Measurements from ENCODE around the gene OSER1. TPM values are rescaled to one million over a fixed set of nuclear protein-coding genes. Genes with fewer than 3 reads are reported as not detected.

Gene OSER1
- total RNA-seq, 1 experiment from 2014 or later: 24.3 TPM

DNA sequence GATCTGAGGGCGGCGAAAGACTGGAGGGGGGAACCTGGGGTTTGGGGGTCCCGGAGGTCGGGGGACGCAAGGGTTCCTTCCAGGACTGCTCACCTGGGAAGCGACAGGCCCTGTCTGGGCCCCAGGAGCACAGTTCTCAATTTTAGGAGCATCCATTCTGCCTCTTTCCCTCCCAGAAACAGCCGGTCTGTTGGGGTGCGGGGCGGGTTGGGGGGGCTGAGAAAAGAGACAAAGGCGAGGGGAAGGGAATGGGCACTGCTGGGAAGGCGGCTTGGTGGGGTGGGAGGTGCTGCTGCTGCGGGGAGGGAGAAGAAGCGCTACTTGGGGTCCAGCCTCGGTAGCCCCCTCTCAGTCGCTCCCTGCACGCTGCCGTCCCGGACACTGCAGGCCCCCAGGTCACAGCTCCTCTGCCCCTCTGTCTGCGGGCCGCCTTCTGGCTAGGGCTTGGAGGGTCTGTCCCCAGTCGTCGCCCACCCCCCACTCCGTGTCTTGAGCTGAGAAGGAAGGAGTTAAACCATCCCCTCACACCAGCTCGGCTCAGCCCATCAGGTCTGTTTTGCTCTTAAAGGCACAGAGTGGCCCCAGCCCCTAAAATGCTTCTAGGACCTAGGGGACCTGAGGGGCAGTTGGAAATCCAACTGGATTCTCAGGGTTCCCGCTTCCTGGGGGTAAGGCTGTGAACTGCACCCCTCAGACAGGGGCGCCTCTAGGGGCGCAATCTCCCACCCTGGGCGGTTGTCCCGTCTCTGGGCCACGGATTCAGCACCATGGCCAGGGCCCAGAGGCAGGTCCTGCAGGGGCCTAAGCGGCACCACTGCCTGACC is 37.2 kb upstream of the OSER1 start (continued):
- no peak for TF ChIP-seq GRHL2 (CRISPR knock-in tag; IDR thresholded peaks at IDR 0.05; ENCODE audit: insufficient replicate concordance, severe bottlenecking)
- TF ChIP-seq, protein P1, sequence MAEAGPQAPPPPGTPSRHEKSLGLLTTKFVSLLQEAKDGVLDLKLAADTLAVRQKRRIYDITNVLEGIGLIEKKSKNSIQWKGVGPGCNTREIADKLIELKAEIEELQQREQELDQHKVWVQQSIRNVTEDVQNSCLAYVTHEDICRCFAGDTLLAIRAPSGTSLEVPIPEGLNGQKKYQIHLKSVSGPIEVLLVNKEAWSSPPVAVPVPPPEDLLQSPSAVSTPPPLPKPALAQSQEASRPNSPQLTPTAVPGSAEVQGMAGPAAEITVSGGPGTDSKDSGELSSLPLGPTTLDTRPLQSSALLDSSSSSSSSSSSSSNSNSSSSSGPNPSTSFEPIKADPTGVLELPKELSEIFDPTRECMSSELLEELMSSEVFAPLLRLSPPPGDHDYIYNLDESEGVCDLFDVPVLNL (CRISPR knock-in tag; IDR thresholded peaks at IDR 0.05; ENCODE audit: borderline replicate concordance, low read depth): no peak

DNA sequence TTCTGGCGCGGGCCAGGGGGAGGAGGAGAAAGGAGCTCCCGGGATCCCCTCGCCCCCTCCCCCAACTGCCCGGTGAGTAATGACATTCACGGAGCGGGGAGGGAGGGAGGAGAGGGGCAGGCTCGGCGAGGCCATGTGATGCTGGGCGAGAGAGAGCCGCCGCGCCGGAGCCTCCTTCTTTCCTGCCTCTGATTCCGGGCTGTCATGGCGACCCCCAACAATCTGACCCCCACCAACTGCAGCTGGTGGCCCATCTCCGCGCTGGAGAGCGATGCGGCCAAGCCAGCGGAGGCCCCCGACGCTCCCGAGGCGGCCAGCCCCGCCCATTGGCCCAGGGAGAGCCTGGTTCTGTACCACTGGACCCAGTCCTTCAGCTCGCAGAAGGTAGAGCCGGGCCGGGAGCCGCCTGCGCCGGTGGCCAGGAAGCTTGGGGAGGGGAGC is 36.6 kb upstream of the OSER1 start, which contains the start of gene GDAP1L1:
GDAP1L1 (plus strand) TSS at position 178 of the 441 bp plus-strand sequence; CDS start at position 205, 27 bp downstream.
- peaks cover 7% of the 10 kb centered on the region; the same call in 1 of the 2 replicates for H3K4me1 Mint-ChIP-seq
- ChIA-PET POLR2A (interaction anchor here (0.5 kb wide), 1 partner anchor 13 kb away, joined by 3 read pairs; no protein-coding TSS in a partner anchor), CTCF (interaction anchor here (0.5 to 2.9 kb wide), 24 partner anchors 8 to 923 kb away, joined by 3 to 29 read pairs (median 5); partner anchors contain the start of gene FITM2)
- peaks cover 13% of the 10 kb centered on the region for H3K27me3 Mint-ChIP-seq (ENCODE audit: low read depth)
- no peaks in the 10 kb centered on the region for H3K9me3 Mint-ChIP-seq
- H3K4me3 Mint-ChIP-seq: peak within 1 kb of the TSS; percentile 78
- TF ChIP-seq, protein P2, sequence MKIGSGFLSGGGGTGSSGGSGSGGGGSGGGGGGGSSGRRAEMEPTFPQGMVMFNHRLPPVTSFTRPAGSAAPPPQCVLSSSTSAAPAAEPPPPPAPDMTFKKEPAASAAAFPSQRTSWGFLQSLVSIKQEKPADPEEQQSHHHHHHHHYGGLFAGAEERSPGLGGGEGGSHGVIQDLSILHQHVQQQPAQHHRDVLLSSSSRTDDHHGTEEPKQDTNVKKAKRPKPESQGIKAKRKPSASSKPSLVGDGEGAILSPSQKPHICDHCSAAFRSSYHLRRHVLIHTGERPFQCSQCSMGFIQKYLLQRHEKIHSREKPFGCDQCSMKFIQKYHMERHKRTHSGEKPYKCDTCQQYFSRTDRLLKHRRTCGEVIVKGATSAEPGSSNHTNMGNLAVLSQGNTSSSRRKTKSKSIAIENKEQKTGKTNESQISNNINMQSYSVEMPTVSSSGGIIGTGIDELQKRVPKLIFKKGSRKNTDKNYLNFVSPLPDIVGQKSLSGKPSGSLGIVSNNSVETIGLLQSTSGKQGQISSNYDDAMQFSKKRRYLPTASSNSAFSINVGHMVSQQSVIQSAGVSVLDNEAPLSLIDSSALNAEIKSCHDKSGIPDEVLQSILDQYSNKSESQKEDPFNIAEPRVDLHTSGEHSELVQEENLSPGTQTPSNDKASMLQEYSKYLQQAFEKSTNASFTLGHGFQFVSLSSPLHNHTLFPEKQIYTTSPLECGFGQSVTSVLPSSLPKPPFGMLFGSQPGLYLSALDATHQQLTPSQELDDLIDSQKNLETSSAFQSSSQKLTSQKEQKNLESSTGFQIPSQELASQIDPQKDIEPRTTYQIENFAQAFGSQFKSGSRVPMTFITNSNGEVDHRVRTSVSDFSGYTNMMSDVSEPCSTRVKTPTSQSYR (CRISPR knock-in tag; IDR thresholded peaks at IDR 0.05): 0 out of 2 replicates have a peak, but pooled peaks have one; percentile 46
- no peak for TF ChIP-seq NFYB (CRISPR knock-in tag; conservative IDR thresholded peaks at IDR 0.05; ENCODE audit: low read depth)
- TF ChIP-seq, protein P3, sequence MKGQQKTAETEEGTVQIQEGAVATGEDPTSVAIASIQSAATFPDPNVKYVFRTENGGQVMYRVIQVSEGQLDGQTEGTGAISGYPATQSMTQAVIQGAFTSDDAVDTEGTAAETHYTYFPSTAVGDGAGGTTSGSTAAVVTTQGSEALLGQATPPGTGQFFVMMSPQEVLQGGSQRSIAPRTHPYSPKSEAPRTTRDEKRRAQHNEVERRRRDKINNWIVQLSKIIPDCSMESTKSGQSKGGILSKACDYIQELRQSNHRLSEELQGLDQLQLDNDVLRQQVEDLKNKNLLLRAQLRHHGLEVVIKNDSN (CRISPR knock-in tag; IDR thresholded peaks at IDR 0.05): peak; percentile 85; the same call in 1 of the 2 replicates
- TF ChIP-seq, protein P4, sequence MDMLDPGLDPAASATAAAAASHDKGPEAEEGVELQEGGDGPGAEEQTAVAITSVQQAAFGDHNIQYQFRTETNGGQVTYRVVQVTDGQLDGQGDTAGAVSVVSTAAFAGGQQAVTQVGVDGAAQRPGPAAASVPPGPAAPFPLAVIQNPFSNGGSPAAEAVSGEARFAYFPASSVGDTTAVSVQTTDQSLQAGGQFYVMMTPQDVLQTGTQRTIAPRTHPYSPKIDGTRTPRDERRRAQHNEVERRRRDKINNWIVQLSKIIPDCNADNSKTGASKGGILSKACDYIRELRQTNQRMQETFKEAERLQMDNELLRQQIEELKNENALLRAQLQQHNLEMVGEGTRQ (CRISPR knock-in tag; IDR thresholded peaks at IDR 0.05): peak; percentile 82
- no peaks in the 10 kb centered on the region for H3K36me3 Mint-ChIP-seq
- DNase-seq (ENCODE audit: low spot score): peak; percentile 73
- ATAC-seq: peak; percentile 71
- no peak within 1 kb of the TSS for H3K27ac Mint-ChIP-seq

DNA sequence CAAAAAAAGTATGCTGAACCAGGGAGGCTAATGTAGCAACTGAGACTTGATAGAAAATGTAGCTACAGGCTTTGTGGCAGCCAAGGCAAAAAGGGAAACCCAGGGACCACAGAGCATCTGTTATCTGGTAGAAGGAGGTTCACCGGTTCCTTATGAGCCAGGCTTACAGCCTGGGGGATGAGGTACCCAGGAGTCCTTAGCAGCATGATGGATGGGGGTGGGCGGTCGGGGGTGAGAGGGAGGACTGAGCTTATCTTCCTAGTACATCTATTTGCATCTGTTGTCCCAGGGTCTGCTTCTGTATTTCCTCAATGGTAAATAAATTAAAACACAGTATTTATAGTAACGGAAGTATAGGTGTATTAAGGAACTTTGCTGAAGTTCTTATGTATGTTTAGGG is 35.4 kb upstream of the OSER1 start:
- ATAC-seq (no peak), DNase-seq (ENCODE audit: low spot score) (no peak)
- Mint-ChIP-seq H3K4me1 (peaks cover 7% of the 10 kb centered on the region; the same call in 1 of the 2 replicates), H3K4me3 (no peak overlapping the region), H3K36me3 (no peaks in the 10 kb centered on the region), H3K27ac (no peak overlapping the region), H3K27me3 (ENCODE audit: low read depth) (peaks cover 13% of the 10 kb centered on the region), H3K9me3 (no peaks in the 10 kb centered on the region)
- ChIA-PET POLR2A (no interaction called here), CTCF (interaction anchor here (1.5 to 2.9 kb wide), 5 partner anchors 16 to 28 kb away, joined by 8 to 29 read pairs (median 24); no protein-coding TSS in a partner anchor)
- no peak for TF ChIP-seq KAT7 (CRISPR knock-in tag; IDR thresholded peaks at IDR 0.05; ENCODE audit: borderline replicate concordance)
- no peak for TF ChIP-seq ATF1 (CRISPR knock-in tag; IDR thresholded peaks at IDR 0.05)
- TF ChIP-seq HMGA2 (CRISPR knock-in tag; IDR thresholded peaks at IDR 0.05): no peak
- TF ChIP-seq, protein P3 (CRISPR knock-in tag; IDR thresholded peaks at IDR 0.05): no peak
- no peak for TF ChIP-seq ETV6 (CRISPR knock-in tag; IDR thresholded peaks at IDR 0.05)
- no peak for TF ChIP-seq CBFB (CRISPR knock-in tag; IDR thresholded peaks at IDR 0.05; ENCODE audit: low read depth)
- no peak for TF ChIP-seq RELA (CRISPR knock-in tag; IDR thresholded peaks at IDR 0.05; ENCODE audit: borderline replicate concordance)
- no peak for TF ChIP-seq ZNF396 (CRISPR knock-in tag; IDR thresholded peaks at IDR 0.05; ENCODE audit: borderline replicate concordance)
- TF ChIP-seq OVOL2 (CRISPR knock-in tag; IDR thresholded peaks at IDR 0.05; ENCODE audit: borderline replicate concordance): no peak
